Measurements from ENCODE around the gene ZNF438.

ZNF438 gene

GRCh38 chr10:30873411-30873810, 158.3 kb downstream of the ZNF438 start:
- no peak for DNase-seq

- DNase-seq = no peak
These were observed 160.8 kb downstream of the ZNF438 start for GRCh38 chr10:30870896-30871295.

DNA sequence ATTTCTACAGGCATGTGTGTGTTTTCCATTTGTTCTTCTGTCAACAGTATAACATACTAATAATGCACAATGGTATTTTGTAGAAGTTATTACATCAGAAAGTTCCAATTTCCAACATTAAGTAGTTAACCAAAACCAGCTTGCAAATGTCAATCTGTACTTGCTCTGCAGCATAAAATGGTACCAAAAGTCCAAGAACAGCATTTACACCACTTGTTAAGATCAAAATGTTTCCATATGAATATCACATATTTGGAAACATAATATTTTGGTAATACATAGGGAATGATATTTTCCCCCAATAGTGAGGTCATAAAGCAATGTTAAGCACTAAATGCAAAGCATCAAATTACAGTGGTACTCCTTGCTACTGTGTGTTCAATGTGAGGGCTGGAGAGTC, 162.1 kb downstream of the ZNF438 start:
- no peak for DNase-seq

DNA sequence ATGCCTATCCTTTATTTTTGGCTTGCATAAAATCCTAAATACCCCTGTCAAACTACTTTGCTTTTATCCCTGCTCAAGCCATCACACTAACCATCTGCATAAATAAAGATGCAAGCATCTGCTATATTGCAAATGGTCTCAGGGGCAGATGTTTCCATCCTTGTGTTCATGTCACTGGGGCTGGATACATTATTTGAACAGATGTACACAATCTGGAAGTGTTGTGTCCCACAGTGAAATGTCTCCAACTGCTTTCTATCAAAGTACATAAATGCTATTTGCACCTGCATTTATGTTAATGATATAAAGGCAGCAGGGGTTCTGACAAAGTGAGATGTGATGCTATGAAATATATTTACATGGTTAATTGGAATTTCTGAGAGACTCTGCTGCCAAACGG, 163.1 kb downstream of the ZNF438 start:
- no peak for DNase-seq

GRCh38 chr10:30866896-30867295, 164.8 kb downstream of the ZNF438 start:
- no peak for DNase-seq

DNA sequence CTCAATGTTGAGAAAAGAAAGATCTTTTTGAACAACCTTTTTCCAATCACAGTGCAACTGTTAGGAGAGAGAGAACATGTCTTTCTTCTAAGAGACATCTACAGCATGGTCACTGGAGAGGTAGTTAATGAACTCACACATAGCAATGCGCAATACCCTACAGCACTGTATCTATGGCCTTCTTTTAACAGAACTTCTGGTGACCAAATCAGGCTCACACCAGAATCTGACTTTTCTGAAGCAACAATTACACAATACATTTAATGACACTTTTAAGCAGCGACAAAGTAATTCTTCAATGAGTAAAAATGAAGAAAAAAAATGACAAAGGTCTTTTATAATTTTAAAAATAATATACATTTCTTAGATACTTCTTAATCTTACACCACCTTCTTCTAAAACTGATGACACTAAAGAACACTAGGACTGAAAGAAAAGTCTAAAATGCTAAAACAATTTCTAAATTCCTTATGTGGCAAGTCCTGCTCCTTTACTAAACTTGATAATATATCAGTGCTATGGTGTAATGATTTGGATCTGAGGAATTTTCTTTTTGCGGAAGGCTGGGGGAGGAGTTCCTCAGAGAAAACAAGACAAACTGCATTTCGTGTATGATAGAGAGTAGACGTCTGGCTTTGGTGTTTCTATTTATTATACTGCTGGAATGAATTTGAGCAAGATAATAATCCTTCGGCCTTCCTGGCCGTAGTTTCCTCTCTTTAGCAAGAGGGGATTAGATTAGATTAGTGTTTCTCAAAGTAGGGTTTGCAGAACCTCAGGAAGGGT, 166.3 kb downstream of the ZNF438 start:
- no peak for DNase-seq

GRCh38 chr10:30863516-30864210, 168.0 kb downstream of the ZNF438 start:
- no peak for DNase-seq

DNA sequence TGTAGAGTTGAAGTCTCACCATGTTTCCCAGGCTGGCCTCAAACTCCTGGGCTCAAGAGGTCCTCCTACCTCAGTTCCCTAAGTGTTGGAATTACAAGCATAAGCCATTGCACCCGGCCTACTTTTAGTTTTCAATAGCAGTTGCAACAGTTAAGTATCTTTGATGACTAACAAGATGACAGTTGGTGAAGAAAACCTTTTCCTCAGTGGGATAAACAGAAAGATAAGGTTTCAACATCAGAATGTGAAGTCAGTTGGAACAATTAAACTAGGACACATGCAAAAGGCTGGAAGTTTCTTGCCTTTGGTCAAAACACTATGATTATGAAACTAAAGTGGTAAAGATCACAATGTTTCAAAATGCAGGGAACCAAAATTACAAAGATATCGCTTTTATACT, 169.2 kb downstream of the ZNF438 start:
- no peak for DNase-seq

DNA sequence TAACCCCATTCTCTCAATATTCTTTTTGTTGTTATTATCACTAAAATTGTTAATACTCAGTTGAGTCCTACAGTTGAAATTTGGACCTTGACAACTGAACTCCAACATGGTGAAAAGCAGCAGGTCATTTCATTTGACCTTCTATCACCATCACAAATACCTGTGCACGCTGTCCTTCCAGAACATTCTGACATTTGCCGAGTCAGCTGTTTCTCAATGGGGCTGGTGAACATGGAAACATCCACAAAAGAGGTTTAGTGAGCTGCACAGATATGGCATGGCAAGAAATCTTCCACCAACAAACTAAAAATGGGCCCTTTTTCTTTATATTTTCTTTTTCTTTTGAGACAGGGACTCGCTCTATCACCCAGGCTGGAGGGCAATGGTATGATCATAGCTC, 169.7 kb downstream of the ZNF438 start:
- no peak for DNase-seq

DNA sequence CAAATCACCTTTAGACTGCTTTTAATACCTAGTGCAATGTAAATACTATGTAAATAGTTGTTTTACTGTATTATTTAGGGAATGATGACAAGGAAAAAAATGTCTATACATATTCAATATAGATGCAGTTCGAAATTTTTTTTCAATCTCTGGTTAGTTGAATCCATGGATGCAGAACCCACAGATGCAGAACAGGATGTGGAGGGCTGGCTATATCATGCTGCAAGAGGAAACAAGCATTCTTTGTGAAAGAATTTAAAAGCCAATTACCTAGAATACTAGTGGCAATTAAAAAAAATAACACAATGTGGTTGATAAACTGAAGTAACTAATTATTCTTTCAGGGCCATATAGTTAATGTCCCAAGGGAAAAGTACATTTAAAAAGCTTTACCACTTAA, 170.4 kb downstream of the ZNF438 start:
- no peak for DNase-seq

GRCh38 chr10:30858499-30858898, 173.2 kb downstream of the ZNF438 start:
- DNase-seq = no peak

GRCh38 chr10:30857803-30858202, 173.9 kb downstream of the ZNF438 start:
- no peak for DNase-seq

GRCh38 chr10:30855131-30855530, 176.5 kb downstream of the ZNF438 start:
- DNase-seq = no peak

GRCh38 chr10:30854656-30855055, 177.0 kb downstream of the ZNF438 start:
- no peak for DNase-seq

GRCh38 chr10:30853066-30853465, 178.6 kb downstream of the ZNF438 start:
- no peak for DNase-seq

DNA sequence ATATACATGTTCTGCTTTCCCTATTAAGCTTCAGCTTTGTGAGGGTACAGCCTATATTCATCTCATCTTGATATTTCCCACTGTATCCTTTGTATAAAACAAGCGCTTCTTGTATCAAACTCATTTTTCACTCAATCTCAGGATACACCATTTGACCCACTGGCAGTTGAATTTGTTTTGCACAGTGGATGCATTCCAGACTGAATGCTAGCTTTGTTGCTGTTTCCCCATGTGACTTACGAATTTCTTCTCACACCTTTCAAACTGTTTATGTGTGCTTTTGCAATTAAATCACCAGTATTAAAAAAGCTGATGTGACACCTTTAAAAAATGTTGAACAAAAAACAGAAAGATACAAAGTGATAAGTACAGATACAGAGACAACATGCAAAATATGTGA, 180.9 kb downstream of the ZNF438 start:
- no peak for DNase-seq

DNA sequence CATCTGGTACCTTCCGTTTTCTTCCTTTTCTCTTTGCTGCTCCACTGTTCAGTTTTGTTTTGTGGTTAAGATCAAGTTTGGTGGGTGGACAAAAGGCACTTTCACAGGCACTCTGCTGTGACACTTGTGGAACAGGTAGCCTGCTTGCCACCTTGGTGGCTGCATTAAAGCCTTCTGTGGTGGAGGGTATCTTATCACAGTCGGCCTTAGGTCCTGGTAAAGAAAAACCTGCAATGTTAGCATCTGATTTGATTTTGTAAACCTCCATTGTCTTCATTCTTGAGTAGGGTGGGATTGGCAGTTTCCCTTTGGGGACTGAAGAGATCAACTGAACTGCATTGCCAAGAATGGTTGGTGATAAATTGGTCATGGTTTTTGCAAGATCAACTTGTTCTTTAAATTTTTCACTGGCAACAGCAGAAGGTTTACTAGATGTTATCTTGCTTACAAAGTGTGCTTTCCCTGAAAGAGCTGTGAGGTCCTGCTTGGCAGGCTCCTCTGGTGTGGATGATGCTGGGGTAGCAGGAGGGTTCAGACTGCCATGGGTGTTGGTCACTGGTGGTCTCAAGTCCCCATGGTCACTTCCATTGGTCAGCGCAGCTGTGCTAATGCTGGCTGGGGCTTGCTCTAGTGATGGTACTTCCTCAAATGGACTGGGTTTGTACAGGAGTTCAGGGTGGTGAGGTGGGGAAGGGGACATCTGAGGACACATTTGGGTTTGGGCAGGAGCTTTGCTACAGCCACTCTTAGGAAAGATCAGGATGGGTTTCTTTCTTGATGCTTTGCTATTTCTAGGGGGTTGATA, 182.2 kb downstream of the ZNF438 start:
- no peak for DNase-seq

DNA sequence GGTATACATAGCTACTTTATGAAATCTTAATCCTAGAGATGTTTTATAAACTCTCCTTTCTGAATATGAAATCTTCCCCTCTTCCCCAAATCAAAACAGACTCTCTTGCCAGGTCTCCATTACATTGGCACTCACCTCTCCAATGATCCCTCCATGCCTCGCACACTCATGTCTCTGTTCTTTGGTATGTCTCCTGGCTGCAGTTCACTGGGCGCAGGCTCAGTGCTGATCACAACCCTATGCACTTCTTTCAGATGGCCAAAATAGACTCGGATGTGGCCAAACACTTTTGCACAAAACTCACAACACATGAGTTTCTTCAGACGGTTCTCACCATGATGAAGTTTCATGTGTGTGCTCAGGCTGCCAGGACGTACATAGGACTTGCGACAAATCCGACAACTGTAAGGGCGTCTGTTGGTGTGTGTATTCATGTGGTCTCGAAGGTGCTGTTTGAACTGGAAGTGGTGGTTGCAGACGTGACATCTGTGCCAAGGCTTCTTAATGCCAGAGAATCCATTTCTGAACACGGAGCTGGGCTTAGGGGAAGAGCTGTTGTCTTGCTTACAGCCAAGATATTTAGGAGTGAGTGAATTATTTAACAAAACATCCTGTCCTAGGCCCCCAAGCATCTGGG, 183.2 kb downstream of the ZNF438 start:
- no peak for DNase-seq

- no peak for DNase-seq
These were observed 184.0 kb downstream of the ZNF438 start for GRCh38 chr10:30847642-30848041.

GRCh38 chr10:30847199-30847598, 184.5 kb downstream of the ZNF438 start:
- DNase-seq = no peak

- DNase-seq = no peak
These were observed 185.0 kb downstream of the ZNF438 start for GRCh38 chr10:30846710-30847109.

GRCh38 chr10:30842894-30843293, 188.8 kb downstream of the ZNF438 start:
- DNase-seq = no peak

GRCh38 chr10:30842185-30842584, 189.5 kb downstream of the ZNF438 start:
- no peak for DNase-seq

All from CD4-positive, alpha-beta T cell treated with Interleukin-6 for 4 hours (primary cell).